Measurements from ENCODE around the gene UBE2L5.
"Not testable (repeated sequence)": the region's sequence is repeated elsewhere in the genome, so short reads cannot be mapped to it uniquely, and the experiment has no call there.

UBE2L5 gene

GRCh38 chr13:30450066-30450465 lies 27.8 kb downstream of the UBE2L5 start:
- DNase-seq (ENCODE audit: low read depth in 2 of 2): no peak
- TF ChIP-seq CTCF (IDR thresholded peaks at IDR 0.05; ENCODE audit: low read depth, low read length): no peak
- H3K4me3 ChIP-seq (replicated peaks in 1 of 2; ENCODE audit: low read depth in 2 of 2, low read length in 2 of 2): no peak overlapping the region

- not testable (repeated sequence) for DNase-seq (ENCODE audit: low read depth in 2 of 2); H3K4me3 ChIP-seq (replicated peaks in 1 of 2; ENCODE audit: low read depth in 2 of 2, low read length in 2 of 2)
Observed at GRCh38 chr13:30451476-30451875, 29.2 kb downstream of the UBE2L5 start.

- TF ChIP-seq CTCF (IDR thresholded peaks at IDR 0.05; ENCODE audit: low read depth, low read length): peak; percentile 32
- no peak overlapping the region for H3K4me3 ChIP-seq (replicated peaks in 1 of 2; ENCODE audit: low read depth in 2 of 2, low read length in 2 of 2)
- DNase-seq (ENCODE audit: low read depth in 2 of 2): peak in 1 of 2 donors; percentile 41
Observed at GRCh38 chr13:30453727-30454126, 31.4 kb downstream of the UBE2L5 start.

GRCh38 chr13:30454991-30455390 lies 32.7 kb downstream of the UBE2L5 start:
- no peak for TF ChIP-seq CTCF (IDR thresholded peaks at IDR 0.05; ENCODE audit: low read depth, low read length)
- H3K4me3 ChIP-seq (replicated peaks in 1 of 2; ENCODE audit: low read depth in 2 of 2, low read length in 2 of 2): no peak overlapping the region
- DNase-seq (ENCODE audit: low read depth in 2 of 2): no peak

- TF ChIP-seq CTCF (IDR thresholded peaks at IDR 0.05; ENCODE audit: low read depth, low read length): no peak
- DNase-seq (ENCODE audit: low read depth in 2 of 2): peak in 1 of 2 donors; percentile 25
- no peak overlapping the region for H3K4me3 ChIP-seq (replicated peaks in 1 of 2; ENCODE audit: low read depth in 2 of 2, low read length in 2 of 2)
Observed at GRCh38 chr13:30456290-30456689, 34.0 kb downstream of the UBE2L5 start.

GRCh38 chr13:30457306-30457891 lies 35.1 kb downstream of the UBE2L5 start:
- no peak for DNase-seq (ENCODE audit: low read depth in 2 of 2)
- no peak overlapping the region for H3K4me3 ChIP-seq (replicated peaks in 1 of 2; ENCODE audit: low read depth in 2 of 2, low read length in 2 of 2)
- no peak for TF ChIP-seq CTCF (IDR thresholded peaks at IDR 0.05; ENCODE audit: low read depth, low read length)

DNA sequence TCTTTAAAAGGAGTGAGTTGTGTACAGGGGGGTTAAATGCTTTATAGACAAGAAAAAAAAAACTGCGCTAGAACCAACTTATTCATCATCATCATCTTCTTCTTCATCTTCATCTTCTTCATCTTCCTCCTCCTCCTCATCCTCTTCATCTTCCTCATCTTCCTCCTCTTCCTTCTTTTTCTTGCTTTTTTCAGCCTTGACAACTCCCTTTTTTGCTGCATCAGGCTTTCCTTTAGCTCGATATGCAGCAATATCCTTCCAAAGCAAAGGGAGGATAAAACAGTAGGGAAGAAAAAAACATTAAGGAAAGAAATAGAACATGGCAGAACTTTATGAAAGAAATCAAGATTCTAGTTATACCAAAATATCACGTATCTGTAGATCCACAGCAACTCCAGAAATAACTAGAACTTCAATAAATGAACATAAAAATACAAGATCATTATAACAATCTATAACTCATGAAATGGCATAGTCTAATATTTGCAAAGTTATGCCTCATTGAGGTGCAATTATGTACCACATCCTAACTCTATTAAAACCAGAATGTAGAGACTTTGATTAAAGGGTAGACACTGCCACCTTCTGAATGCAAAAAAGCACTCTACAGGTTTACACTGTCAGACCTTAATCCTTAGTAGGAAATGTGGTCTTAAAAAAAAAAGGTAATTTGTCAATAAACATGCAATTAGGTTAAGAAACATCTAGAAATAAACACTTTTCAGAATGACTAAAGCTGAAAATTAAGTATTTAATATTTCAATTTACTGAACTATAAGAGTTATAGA lies 39.2 kb downstream of the UBE2L5 start:
- TF ChIP-seq CTCF (IDR thresholded peaks at IDR 0.05; ENCODE audit: low read depth, low read length): peak; percentile 22
- not testable (repeated sequence) for H3K4me3 ChIP-seq (replicated peaks in 1 of 2; ENCODE audit: low read depth in 2 of 2, low read length in 2 of 2)
- peak; percentile 55 to 75 for DNase-seq (ENCODE audit: low read depth in 2 of 2)
